HepG2 (cell line): ENCODE results near the gene PHIP. TPM values are rescaled to one million over a fixed set of nuclear protein-coding genes. Genes with fewer than 3 reads are reported as not detected.
A peak's percentile ranks its signal among the peaks of the same experiment; 100 is the strongest.

ENCODE experiments used
- ATAD3A ChIP-seq: sonication (generic); formaldehyde crosslinking; IDR thresholded peaks from 2 replicates; pipeline ENCODE4 v1.4.0; 2020; ENCODE audit warnings: missing genetic modification reagents
- CENPT ChIP-seq: sonication (generic); formaldehyde crosslinking; IDR thresholded peaks from 2 replicates; pipeline ENCODE4 v1.8.0; 2022; ENCODE audit warnings: low read depth, mild to moderate bottlenecking, moderate library complexity, missing genetic modification reagents
- CREBL2 ChIP-seq: sonication (generic); formaldehyde crosslinking; IDR thresholded peaks from 2 replicates; pipeline ENCODE4 v1.8.1; 2023; ENCODE audit warnings: missing genetic modification reagents, mild to moderate bottlenecking, borderline replicate concordance
- DPF2 ChIP-seq: sonication (generic); formaldehyde crosslinking; IDR thresholded peaks from 2 replicates; pipeline ENCODE4 v1.4.0; 2020; ENCODE audit warnings: mild to moderate bottlenecking, low read depth, missing genetic modification reagents, borderline replicate concordance
- NR0B2 ChIP-seq: sonication (generic); formaldehyde crosslinking; IDR thresholded peaks from 2 replicates; pipeline ENCODE4 v1.4.0; 2020; ENCODE audit warnings: mild to moderate bottlenecking, missing genetic modification reagents
- PAWR ChIP-seq: sonication (generic); formaldehyde crosslinking; IDR thresholded peaks from 2 replicates; pipeline ENCODE4 v1.4.0; 2020; ENCODE audit warnings: missing genetic modification reagents, mild to moderate bottlenecking, borderline replicate concordance
- POGK ChIP-seq: sonication (generic); formaldehyde crosslinking; conservative IDR thresholded peaks from 2 replicates; pipeline ENCODE4 v1.8.0; 2022; ENCODE audit warnings: mild to moderate bottlenecking, moderate library complexity, missing genetic modification reagents
- RFXAP ChIP-seq: sonication (generic); formaldehyde crosslinking; IDR thresholded peaks from 2 replicates; pipeline ENCODE4 v1.4.0; 2020; ENCODE audit warnings: missing genetic modification reagents, borderline replicate concordance
- SKI ChIP-seq: fragments of 450-650 bp; IDR thresholded peaks from one replicate; pipeline ENCODE4 v1.6.1; 2018; ENCODE audit warnings: mild to moderate bottlenecking; ENCODE audit not compliant: partially characterized antibody
- SMARCC2 ChIP-seq: fragments of 450-650 bp; IDR thresholded peaks from 2 replicates; pipeline ENCODE4 v1.6.1; 2017; ENCODE audit warnings: antibody characterized with exemption, mild to moderate bottlenecking
- SNAPC2 ChIP-seq: sonication (generic); formaldehyde crosslinking; IDR thresholded peaks from 2 replicates; pipeline ENCODE4 v1.8.1; 2022; ENCODE audit warnings: mild to moderate bottlenecking, missing genetic modification reagents
- SOX6 ChIP-seq, 2 experiments: fragments of 450-650 bp in 1 of 2; sonication (generic) in 1 of 2; formaldehyde crosslinking in 1 of 2; IDR thresholded peaks; 2 replicates each; pipeline versions ENCODE4 v1.4.0 to v1.6.1; 2017 to 2020; ENCODE audit warnings: antibody characterized with exemption in 1 of 2, mild to moderate bottlenecking in 1 of 2, missing genetic modification reagents in 1 of 2
- XRCC5 ChIP-seq: fragments of 200-400 bp; formaldehyde crosslinking; optimal IDR thresholded peaks from 2 replicates; pipeline ENCODE3; 2017; ENCODE audit warnings: mild to moderate bottlenecking, low read length
- ZBTB14 ChIP-seq: sonication (generic); formaldehyde crosslinking; IDR thresholded peaks from 2 replicates; pipeline ENCODE4 v1.4.0; 2020; ENCODE audit warnings: missing genetic modification reagents
- ZBTB3 ChIP-seq: sonication (generic); formaldehyde crosslinking; IDR thresholded peaks from 2 replicates; pipeline ENCODE4 v1.4.0; 2020; ENCODE audit warnings: low read depth, mild to moderate bottlenecking, moderate library complexity, missing genetic modification reagents, borderline replicate concordance
- ZBTB38 ChIP-seq: sonication (generic); formaldehyde crosslinking; IDR thresholded peaks from 2 replicates; pipeline ENCODE4 v1.5.1; 2020; ENCODE audit warnings: mild to moderate bottlenecking, missing genetic modification reagents
- ZNF572 ChIP-seq: sonication (generic); formaldehyde crosslinking; IDR thresholded peaks from 2 replicates; pipeline ENCODE4 v1.5.1; 2020; ENCODE audit warnings: mild to moderate bottlenecking, missing genetic modification reagents
- ZNF609 ChIP-seq: sonication (generic); formaldehyde crosslinking; IDR thresholded peaks from 2 replicates; pipeline ENCODE4 v1.4.0; 2020; ENCODE audit warnings: mild to moderate bottlenecking, missing genetic modification reagents, borderline replicate concordance
- ZNF674 ChIP-seq: sonication (generic); formaldehyde crosslinking; IDR thresholded peaks from 2 replicates; pipeline ENCODE4 v1.5.0; 2020; ENCODE audit warnings: low read depth, mild to moderate bottlenecking, missing genetic modification reagents
- polyA plus RNA-seq, 8 experiments: library from polyadenylated mRNA; depleted of rRNA in 3 of 8; stranded (reverse) in 7 of 8; unstranded in 1 of 8; fragments of >200 nt; fragmentation: Illumina TruSeq in 4 of 8; extraction: Trizol in 4 of 8; gene quantifications; 2 replicates each; pipeline versions ENCODE4 v1.2.1 to v1.2.3, GENCODE V29; 2011 to 2016; ENCODE audit warnings: low read depth in 4 of 8, missing spikeins in 1 of 8, mixed read lengths in 1 of 8; ENCODE audit not compliant: insufficient read depth in 1 of 8
- total RNA-seq, 5 experiments: library from RNA; depleted of rRNA; stranded (reverse); fragments of >200 nt; fragmentation: Illumina TruSeq; extraction: Trizol; gene quantifications; 2 replicates each; pipeline ENCODE4 v1.2.3, GENCODE V29; 2016; ENCODE audit warnings: low read depth in 1 of 5

Gene PHIP
- total and polyA plus RNA-seq, 2 of the 13 experiments (the other 11 are each of a cell fraction or from before 2014, with no cell fraction given): 6.5 to 23.5 TPM

GRCh38 chr6:79076782-79077641 lies 1.0 kb downstream of the PHIP start (continued):
- TF ChIP-seq DPF2 (no peak), SOX6 (IDR thresholded peaks at IDR 0.05) (no peak), SOX6 (CRISPR knock-in tag; IDR thresholded peaks at IDR 0.05) (0 out of 2 replicates have a peak, but pooled peaks have one; percentile 21), ZNF572 (CRISPR knock-in tag) (no peak), XRCC5 (peak; percentile 51), ZNF609 (CRISPR knock-in tag) (no peak), ZBTB3 (CRISPR knock-in tag) (no peak), SNAPC2 (CRISPR knock-in tag) (no peak), SKI (peak; percentile 19), ZBTB38 (CRISPR knock-in tag) (peak; percentile 52; the same call in 1 of the 2 replicates), ZNF674 (no peak), NR0B2 (CRISPR knock-in tag) (no peak), RFXAP (CRISPR knock-in tag) (no peak), SMARCC2 (no peak), CREBL2 (CRISPR knock-in tag) (no peak), POGK (CRISPR knock-in tag) (no peak), PAWR (CRISPR knock-in tag) (no peak), ATAD3A (no peak), ZBTB14 (CRISPR knock-in tag) (peak; percentile 96), CENPT (CRISPR knock-in tag) (no peak)
